KBM-7 (cell line): ENCODE data around the gene CD48.
"Not testable (repeated sequence)": the region's sequence is repeated elsewhere in the genome, so short reads cannot be mapped to it uniquely, and the experiment has no call there.

Experiments used
- DNase-seq: peaks from one replicate; pipeline ENCODE4 v3.0.0-alpha.2; 2015
- in situ Hi-C: fragments of 300-500 bp; cut with MboI; formaldehyde crosslinking; loops from 2 replicates; pipeline ENCODE4 v1.14.3; 2020; ENCODE audit warnings: low sequenced_read_pairs, low pct_unique_long_range_greater_than_20kb, mixed read lengths

CD48 gene

GRCh38 chr1:160665330-160666078 is 46.1 kb downstream of the CD48 start:
- in situ Hi-C loops, result no loop called here
- DNase-seq, result peak; percentile 83

- in situ Hi-C loops, result no loop called here
- DNase-seq, result no peak
Observed at GRCh38 chr1:160664573-160665051, 47.0 kb downstream of the CD48 start.

- DNase-seq, result peak; percentile 46
- in situ Hi-C loops, result no loop called here
Observed at GRCh38 chr1:160662910-160663309, 48.7 kb downstream of the CD48 start.

- no peak for DNase-seq
- in situ Hi-C loops, result no loop called here
Observed at GRCh38 chr1:160659566-160659965, 52.1 kb downstream of the CD48 start.

- in situ Hi-C loops, result no loop called here
- peak; percentile 38 for DNase-seq
Observed at GRCh38 chr1:160658814-160659193, 52.8 kb downstream of the CD48 start.

- in situ Hi-C loops, result no loop called here
- DNase-seq, result no peak
Observed at GRCh38 chr1:160658162-160658813, 53.3 kb downstream of the CD48 start.

- no peak for DNase-seq
- in situ Hi-C loops, result no loop called here
Observed at GRCh38 chr1:160657250-160657781, 54.3 kb downstream of the CD48 start.

GRCh38 chr1:160656737-160657136 is 54.9 kb downstream of the CD48 start:
- in situ Hi-C loops, result no loop called here

GRCh38 chr1:160653620-160654016 is 58.0 kb downstream of the CD48 start:
- in situ Hi-C loops, result no loop called here
- no peak for DNase-seq

More at GRCh38 chr1:160656737-160657136, 54.9 kb downstream of the CD48 start:
- no peak for DNase-seq

GRCh38 chr1:160652924-160653619 is 58.5 kb downstream of the CD48 start:
- in situ Hi-C loops, result no loop called here
- no peak for DNase-seq

- in situ Hi-C loops, DNase-seq: not testable (repeated sequence)
Observed at GRCh38 chr1:160652065-160652641, 59.5 kb downstream of the CD48 start.

GRCh38 chr1:160651433-160652064 is 60.1 kb downstream of the CD48 start:
- in situ Hi-C loops, result no loop called here
- no peak for DNase-seq

- in situ Hi-C loops, result no loop called here
- no peak for DNase-seq
Observed at GRCh38 chr1:160647329-160647720, 64.3 kb downstream of the CD48 start.

- DNase-seq, result peak; percentile 64
- in situ Hi-C loops, result no loop called here
Observed at GRCh38 chr1:160646711-160647328, 64.8 kb downstream of the CD48 start, which contains the start of gene SLAMF1. Gene SLAMF1 (minus strand): TSS chr1:160647044. CDS start chr1:160646945, 99 bp downstream.

- DNase-seq, result no peak
- in situ Hi-C loops, result no loop called here
Observed at GRCh38 chr1:160646180-160646579, 65.4 kb downstream of the CD48 start.

GRCh38 chr1:160645386-160646130 is 66.1 kb downstream of the CD48 start:
- in situ Hi-C loops, result no loop called here
- DNase-seq, result no peak

- DNase-seq, result no peak
Observed at GRCh38 chr1:160644399-160644798, 67.2 kb downstream of the CD48 start.

GRCh38 chr1:160643138-160643537 is 68.5 kb downstream of the CD48 start:
- no peak for DNase-seq
- in situ Hi-C loops, result no loop called here

More at GRCh38 chr1:160644399-160644798, 67.2 kb downstream of the CD48 start:
- in situ Hi-C loops, result no loop called here
